HEK293 (cell line): ENCODE measurements around the gene GPR45.

Experiments used
- CTCF ChIA-PET: fragments of 350-600 bp; formaldehyde crosslinking; extraction: SDS; loops from one replicate; lab custom pipeline; 2021; ENCODE audit warnings: antibody characterized with exemption; lab: Yijun Ruan, JAX
- POLR2A ChIA-PET: fragments of 300-600 bp; formaldehyde crosslinking; extraction: SDS; loops from one replicate; lab custom pipeline; 2020; ENCODE audit warnings: antibody characterized with exemption, inconsistent platforms; lab: Yijun Ruan, JAX
- H3K27ac ChIP-seq: fragments of 200-500 bp; sonication (Bioruptor generic); 2 replicates; pipeline ENCODE4 v1.5.1; 2014; ENCODE audit warnings: low read depth, low read length, control low read depth, inconsistent platforms; ENCODE audit errors: extremely low read depth
- H3K36me3 ChIP-seq, 2 experiments: fragments of 200-500 bp in 1 of 2; sonication (Bioruptor generic) in 1 of 2; 1 replicate in 1 of 2; 2 replicates in 1 of 2; pipeline ENCODE4 v1.5.1; 2014 to 2017; ENCODE audit warnings: inconsistent platforms in 2 of 2, low read length in 2 of 2; ENCODE audit not compliant: control insufficient read depth in 2 of 2, insufficient read depth in 1 of 2
- H3K4me1 ChIP-seq: fragments of 200-500 bp; sonication (Bioruptor generic); 2 replicates; pipeline ENCODE4 v1.5.1; 2014; ENCODE audit warnings: mild to moderate bottlenecking, low read length, inconsistent platforms; ENCODE audit not compliant: control insufficient read depth, insufficient read depth
- H3K4me3 ChIP-seq: 2 replicates; pipeline ENCODE4 v1.5.1; 2011; ENCODE audit warnings: low read depth, mild to moderate bottlenecking, control low read depth, low read length, moderate library complexity
- H3K9me3 ChIP-seq: fragments of 200-500 bp; sonication (Bioruptor generic); 2 replicates; pipeline ENCODE4 v1.5.1; 2014; ENCODE audit warnings: low read depth, low read length, inconsistent platforms; ENCODE audit not compliant: control insufficient read depth, insufficient read depth
- GFI1B ChIP-seq: fragments of 450-650 bp; formaldehyde crosslinking; IDR thresholded peaks from 2 replicates; pipeline ENCODE4 v1.5.1; 2016; ENCODE audit warnings: missing biosample characterization, missing genetic modification characterization
- GLI2 ChIP-seq: fragments of 450-650 bp; formaldehyde crosslinking; IDR thresholded peaks from 2 replicates; pipeline ENCODE4; 2017; ENCODE audit warnings: missing biosample characterization, missing genetic modification characterization, low read depth, borderline replicate concordance
- GLIS2 ChIP-seq: fragments of 450-650 bp; formaldehyde crosslinking; IDR thresholded peaks from 2 replicates; pipeline ENCODE4 v1.5.1; 2016; ENCODE audit warnings: missing biosample characterization, missing genetic modification characterization
- KLF7 ChIP-seq: fragments of 450-650 bp; formaldehyde crosslinking; IDR thresholded peaks from 2 replicates; pipeline ENCODE4 v1.5.1; 2016; ENCODE audit warnings: missing biosample characterization, missing genetic modification characterization, borderline replicate concordance
- OVOL3 ChIP-seq: fragments of 450-650 bp; formaldehyde crosslinking; IDR thresholded peaks from 2 replicates; pipeline ENCODE4 v1.5.1; 2016; ENCODE audit warnings: missing biosample characterization, missing genetic modification characterization
- SETDB1 ChIP-seq: IDR thresholded peaks from one replicate; pipeline ENCODE4 v1.6.1; 2017; ENCODE audit warnings: mild to moderate bottlenecking, low read length, moderate library complexity, mixed read lengths; ENCODE audit not compliant: insufficient read length
- ZBTB7A ChIP-seq: fragments of 450-650 bp; formaldehyde crosslinking; IDR thresholded peaks from 2 replicates; pipeline ENCODE4 v1.5.1; 2016; ENCODE audit warnings: low read depth, missing biosample characterization, missing genetic modification characterization
- ZNF112 ChIP-seq: fragments of 450-650 bp; formaldehyde crosslinking; IDR thresholded peaks from 2 replicates; pipeline ENCODE4 v1.5.0; 2017; ENCODE audit warnings: missing biosample characterization, missing genetic modification characterization
- ZNF2 ChIP-seq: fragments of 450-650 bp; formaldehyde crosslinking; IDR thresholded peaks from 2 replicates; pipeline ENCODE4 v1.5.1; 2016; ENCODE audit warnings: missing biosample characterization, missing genetic modification characterization
- ZNF221 ChIP-seq: fragments of 450-650 bp; formaldehyde crosslinking; IDR thresholded peaks from 2 replicates; pipeline ENCODE4 v1.5.1; 2017; ENCODE audit warnings: missing biosample characterization, missing genetic modification characterization, borderline replicate concordance
- ZNF23 ChIP-seq: fragments of 450-650 bp; formaldehyde crosslinking; IDR thresholded peaks from 2 replicates; pipeline ENCODE4 v1.5.1; 2016; ENCODE audit warnings: missing biosample characterization, missing genetic modification characterization, borderline replicate concordance
- ZNF274 ChIP-seq, 2 experiments: fragments of 200-500 bp in 1 of 2; fragments of 450-650 bp in 1 of 2; sonication (Bioruptor generic) in 1 of 2; formaldehyde crosslinking in 1 of 2; IDR thresholded peaks; 2 replicates each; pipeline versions ENCODE4 v1.5.1 to v1.6.1; 2014 to 2016; ENCODE audit warnings: borderline replicate concordance in 1 of 2, inconsistent platforms in 1 of 2, low read length in 1 of 2, missing biosample characterization in 1 of 2, missing genetic modification characterization in 1 of 2
- ZNF324 ChIP-seq: fragments of 450-650 bp; formaldehyde crosslinking; IDR thresholded peaks from 2 replicates; pipeline ENCODE4 v1.5.1; 2016; ENCODE audit warnings: missing biosample characterization, missing genetic modification characterization
- ZNF341 ChIP-seq: fragments of 450-650 bp; formaldehyde crosslinking; IDR thresholded peaks from 2 replicates; pipeline ENCODE4; 2016; ENCODE audit warnings: low read depth, missing biosample characterization, missing genetic modification characterization
- ZNF416 ChIP-seq: fragments of 450-650 bp; formaldehyde crosslinking; IDR thresholded peaks from 2 replicates; pipeline ENCODE4 v1.5.1; 2016; ENCODE audit warnings: missing biosample characterization, missing genetic modification characterization
- ZNF48 ChIP-seq: fragments of 450-650 bp; formaldehyde crosslinking; IDR thresholded peaks from 2 replicates; pipeline ENCODE4 v1.5.1; 2016; ENCODE audit warnings: missing biosample characterization, missing genetic modification characterization
- ZNF555 ChIP-seq: fragments of 450-650 bp; formaldehyde crosslinking; conservative IDR thresholded peaks from 2 replicates; pipeline ENCODE4 v1.5.1; 2017; ENCODE audit warnings: missing biosample characterization, mild to moderate bottlenecking, missing genetic modification characterization, inconsistent platforms
- ZNF585B ChIP-seq: fragments of 450-650 bp; formaldehyde crosslinking; IDR thresholded peaks from 2 replicates; pipeline ENCODE4 v1.5.1; 2016; ENCODE audit warnings: missing biosample characterization, missing genetic modification characterization
- ZNF621 ChIP-seq: fragments of 450-650 bp; formaldehyde crosslinking; IDR thresholded peaks from 2 replicates; pipeline ENCODE4 v1.5.1; 2017; ENCODE audit warnings: missing biosample characterization, missing genetic modification characterization
- ZNF654 ChIP-seq: fragments of 450-650 bp; formaldehyde crosslinking; IDR thresholded peaks from 2 replicates; pipeline ENCODE4 v1.5.1; 2016; ENCODE audit warnings: low read depth, missing biosample characterization, missing genetic modification characterization
- ZNF677 ChIP-seq: fragments of 450-650 bp; IDR thresholded peaks from 2 replicates; pipeline ENCODE4 v1.5.0; 2018; ENCODE audit warnings: missing biosample characterization, mild to moderate bottlenecking, missing genetic modification characterization, moderate library complexity
- ZNF76 ChIP-seq: fragments of 450-650 bp; formaldehyde crosslinking; IDR thresholded peaks from 2 replicates; pipeline ENCODE4; 2016; ENCODE audit warnings: low read depth, missing biosample characterization, missing genetic modification characterization, borderline replicate concordance
- ZNF791 ChIP-seq: fragments of 450-650 bp; formaldehyde crosslinking; IDR thresholded peaks from 2 replicates; pipeline ENCODE4 v1.5.1; 2016; ENCODE audit warnings: missing biosample characterization, missing genetic modification characterization
- ZNF837 ChIP-seq: fragments of 450-650 bp; formaldehyde crosslinking; IDR thresholded peaks from 2 replicates; pipeline ENCODE4 v1.5.1; 2016; ENCODE audit warnings: missing biosample characterization, missing genetic modification characterization
- TF ChIP-seq, protein P1 (sequence below): fragments of 450-650 bp; formaldehyde crosslinking; IDR thresholded peaks from 2 replicates; pipeline ENCODE4 v1.5.1; 2016; ENCODE audit warnings: missing biosample characterization, missing genetic modification characterization
- TF ChIP-seq, protein P2 (sequence below): fragments of 450-650 bp; formaldehyde crosslinking; IDR thresholded peaks from 2 replicates; pipeline ENCODE4 v1.5.1; 2016; ENCODE audit warnings: missing biosample characterization, missing genetic modification characterization
- TF ChIP-seq, protein P3 (sequence below): fragments of 450-650 bp; formaldehyde crosslinking; IDR thresholded peaks from 2 replicates; pipeline ENCODE4 v1.5.1; 2016; ENCODE audit warnings: missing biosample characterization, missing genetic modification characterization, borderline replicate concordance
- TF ChIP-seq, protein P4 (sequence below): fragments of 450-650 bp; formaldehyde crosslinking; conservative IDR thresholded peaks from 2 replicates; pipeline ENCODE4 v1.5.1; 2016; ENCODE audit warnings: low read depth, missing biosample characterization, missing genetic modification characterization

Gene GPR45

GRCh38 chr2:105269426-105269825 lies 27.9 kb downstream of the GPR45 start:
- ChIA-PET POLR2A (interaction anchor here (0.6 kb wide), 1 partner anchor 28 kb away, joined by 3 read pairs; no protein-coding TSS in a partner anchor), CTCF (interaction anchor here (0.6 to 1.0 kb wide), 3 partner anchors 25 to 834 kb away, joined by 3 read pairs; no protein-coding TSS in a partner anchor)
- Histone ChIP-seq H3K36me3 (peaks cover 3 to 92% of the 10 kb centered on the region in 2 experiments; a peak in 1 of 3 replicates), H3K4me3 (no peak overlapping the region), H3K4me1 (no peaks in the 10 kb centered on the region), H3K9me3 (no peaks in the 10 kb centered on the region), H3K27ac (no peak overlapping the region)
- TF ChIP-seq GLIS2 (tag by site-specific recombination): no peak
- no peak for TF ChIP-seq ZNF654 (tag by site-specific recombination)
- no peak for TF ChIP-seq OVOL3
- TF ChIP-seq ZNF341: no peak
- no peak for TF ChIP-seq ZNF274 (IDR thresholded peaks at IDR 0.05; ENCODE audit: low read length)
- no peak for TF ChIP-seq ZNF274 (tag by site-specific recombination; IDR thresholded peaks at IDR 0.05; ENCODE audit: borderline replicate concordance)
- no peak for TF ChIP-seq SETDB1
- TF ChIP-seq, protein P1, sequence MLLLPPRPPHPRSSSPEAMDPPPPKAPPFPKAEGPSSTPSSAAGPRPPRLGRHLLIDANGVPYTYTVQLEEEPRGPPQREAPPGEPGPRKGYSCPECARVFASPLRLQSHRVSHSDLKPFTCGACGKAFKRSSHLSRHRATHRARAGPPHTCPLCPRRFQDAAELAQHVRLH: no peak
- TF ChIP-seq ZNF677 (tag by site-specific recombination): no peak
- no peak for TF ChIP-seq ZNF585B (tag by site-specific recombination)
- no peak for TF ChIP-seq ZNF791 (tag by site-specific recombination)
- TF ChIP-seq ZNF555 (tag by site-specific recombination): no peak
- TF ChIP-seq ZNF416 (tag by site-specific recombination): no peak
- TF ChIP-seq GFI1B (tag by site-specific recombination): no peak
- TF ChIP-seq KLF7: no peak
- TF ChIP-seq, protein P2, sequence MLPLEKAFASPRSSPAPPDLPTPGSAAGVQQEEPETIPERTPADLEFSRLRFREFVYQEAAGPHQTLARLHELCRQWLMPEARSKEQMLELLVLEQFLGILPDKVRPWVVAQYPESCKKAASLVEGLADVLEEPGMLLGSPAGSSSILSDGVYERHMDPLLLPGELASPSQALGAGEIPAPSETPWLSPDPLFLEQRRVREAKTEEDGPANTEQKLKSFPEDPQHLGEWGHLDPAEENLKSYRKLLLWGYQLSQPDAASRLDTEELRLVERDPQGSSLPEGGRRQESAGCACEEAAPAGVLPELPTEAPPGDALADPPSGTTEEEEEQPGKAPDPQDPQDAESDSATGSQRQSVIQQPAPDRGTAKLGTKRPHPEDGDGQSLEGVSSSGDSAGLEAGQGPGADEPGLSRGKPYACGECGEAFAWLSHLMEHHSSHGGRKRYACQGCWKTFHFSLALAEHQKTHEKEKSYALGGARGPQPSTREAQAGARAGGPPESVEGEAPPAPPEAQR: no peak
- no peak for TF ChIP-seq ZNF837 (tag by site-specific recombination)
- no peak for TF ChIP-seq ZNF221 (tag by site-specific recombination)
- no peak for TF ChIP-seq ZNF2 (tag by site-specific recombination)

GRCh38 chr2:105271393-105272045 lies 30.0 kb downstream of the GPR45 start:
- ChIA-PET CTCF (interaction anchor here (0.7 kb wide), 1 partner anchor 128 kb away, joined by 5 read pairs; no protein-coding TSS in a partner anchor), POLR2A (no interaction called here)
- Histone ChIP-seq H3K27ac (no peak overlapping the region), H3K9me3 (no peaks in the 10 kb centered on the region), H3K4me3 (no peak overlapping the region), H3K36me3 (peaks cover 8 to 98% of the 10 kb centered on the region in 2 experiments; a peak in 2 of 3 replicates), H3K4me1 (no peaks in the 10 kb centered on the region)
- TF ChIP-seq ZNF48 (tag by site-specific recombination) (no peak), ZNF621 (no peak), ZNF23 (tag by site-specific recombination) (no peak), ZNF112 (tag by site-specific recombination) (no peak), ZNF324 (tag by site-specific recombination) (no peak), GLI2 (tag by site-specific recombination) (no peak), ZNF76 (tag by site-specific recombination) (no peak), ZBTB7A (tag by site-specific recombination) (no peak), ZNF2 (tag by site-specific recombination) (no peak)
- TF ChIP-seq, protein P3, sequence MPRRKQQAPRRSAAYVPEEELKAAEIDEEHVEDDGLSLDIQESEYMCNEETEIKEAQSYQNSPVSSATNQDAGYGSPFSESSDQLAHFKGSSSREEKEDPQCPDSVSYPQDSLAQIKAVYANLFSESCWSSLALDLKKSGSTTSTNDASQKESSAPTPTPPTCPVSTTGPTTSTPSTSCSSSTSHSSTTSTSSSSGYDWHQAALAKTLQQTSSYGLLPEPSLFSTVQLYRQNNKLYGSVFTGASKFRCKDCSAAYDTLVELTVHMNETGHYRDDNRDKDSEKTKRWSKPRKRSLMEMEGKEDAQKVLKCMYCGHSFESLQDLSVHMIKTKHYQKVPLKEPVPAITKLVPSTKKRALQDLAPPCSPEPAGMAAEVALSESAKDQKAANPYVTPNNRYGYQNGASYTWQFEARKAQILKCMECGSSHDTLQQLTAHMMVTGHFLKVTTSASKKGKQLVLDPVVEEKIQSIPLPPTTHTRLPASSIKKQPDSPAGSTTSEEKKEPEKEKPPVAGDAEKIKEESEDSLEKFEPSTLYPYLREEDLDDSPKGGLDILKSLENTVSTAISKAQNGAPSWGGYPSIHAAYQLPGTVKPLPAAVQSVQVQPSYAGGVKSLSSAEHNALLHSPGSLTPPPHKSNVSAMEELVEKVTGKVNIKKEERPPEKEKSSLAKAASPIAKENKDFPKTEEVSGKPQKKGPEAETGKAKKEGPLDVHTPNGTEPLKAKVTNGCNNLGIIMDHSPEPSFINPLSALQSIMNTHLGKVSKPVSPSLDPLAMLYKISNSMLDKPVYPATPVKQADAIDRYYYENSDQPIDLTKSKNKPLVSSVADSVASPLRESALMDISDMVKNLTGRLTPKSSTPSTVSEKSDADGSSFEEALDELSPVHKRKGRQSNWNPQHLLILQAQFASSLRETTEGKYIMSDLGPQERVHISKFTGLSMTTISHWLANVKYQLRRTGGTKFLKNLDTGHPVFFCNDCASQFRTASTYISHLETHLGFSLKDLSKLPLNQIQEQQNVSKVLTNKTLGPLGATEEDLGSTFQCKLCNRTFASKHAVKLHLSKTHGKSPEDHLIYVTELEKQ (tag by site-specific recombination): no peak
- TF ChIP-seq, protein P4, sequence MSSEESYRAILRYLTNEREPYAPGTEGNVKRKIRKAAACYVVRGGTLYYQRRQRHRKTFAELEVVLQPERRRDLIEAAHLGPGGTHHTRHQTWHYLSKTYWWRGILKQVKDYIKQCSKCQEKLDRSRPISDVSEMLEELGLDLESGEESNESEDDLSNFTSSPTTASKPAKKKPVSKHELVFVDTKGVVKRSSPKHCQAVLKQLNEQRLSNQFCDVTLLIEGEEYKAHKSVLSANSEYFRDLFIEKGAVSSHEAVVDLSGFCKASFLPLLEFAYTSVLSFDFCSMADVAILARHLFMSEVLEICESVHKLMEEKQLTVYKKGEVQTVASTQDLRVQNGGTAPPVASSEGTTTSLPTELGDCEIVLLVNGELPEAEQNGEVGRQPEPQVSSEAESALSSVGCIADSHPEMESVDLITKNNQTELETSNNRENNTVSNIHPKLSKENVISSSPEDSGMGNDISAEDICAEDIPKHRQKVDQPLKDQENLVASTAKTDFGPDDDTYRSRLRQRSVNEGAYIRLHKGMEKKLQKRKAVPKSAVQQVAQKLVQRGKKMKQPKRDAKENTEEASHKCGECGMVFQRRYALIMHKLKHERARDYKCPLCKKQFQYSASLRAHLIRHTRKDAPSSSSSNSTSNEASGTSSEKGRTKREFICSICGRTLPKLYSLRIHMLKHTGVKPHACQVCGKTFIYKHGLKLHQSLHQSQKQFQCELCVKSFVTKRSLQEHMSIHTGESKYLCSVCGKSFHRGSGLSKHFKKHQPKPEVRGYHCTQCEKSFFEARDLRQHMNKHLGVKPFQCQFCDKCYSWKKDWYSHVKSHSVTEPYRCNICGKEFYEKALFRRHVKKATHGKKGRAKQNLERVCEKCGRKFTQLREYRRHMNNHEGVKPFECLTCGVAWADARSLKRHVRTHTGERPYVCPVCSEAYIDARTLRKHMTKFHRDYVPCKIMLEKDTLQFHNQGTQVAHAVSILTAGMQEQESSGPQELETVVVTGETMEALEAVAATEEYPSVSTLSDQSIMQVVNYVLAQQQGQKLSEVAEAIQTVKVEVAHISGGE: no peak
